Ureter (tissue), 1 donor: ENCODE results near the gene PF4V1. TPM values are rescaled to one million over a fixed set of nuclear protein-coding genes. Genes with fewer than 3 reads are reported as not detected.
"Not testable (repeated sequence)": the region's sequence is repeated elsewhere in the genome, so short reads cannot be mapped to it uniquely, and the experiment has no call there.

Source experiments
- DNase-seq: peaks from one replicate; pipeline ENCODE4 v3.0.0-alpha.2; 2020; ENCODE audit warnings: low spot score
- total RNA-seq: library from RNA; stranded (reverse); gene quantifications from one replicate; pipeline ENCODE4 v1.2.4, GENCODE V29; 2023
- donor health status: DM: yes; HTN: yes; CAD: no.

The PF4V1 gene
- total RNA-seq, 1 donor from 2014 or later, result not detected

- DNase-seq, result no peak
Observed at GRCh38 chr4:73870768-73871167, 17.7 kb downstream of the PF4V1 start.

- no peak for DNase-seq
Observed at GRCh38 chr4:73871511-73872310, 18.6 kb downstream of the PF4V1 start.

GRCh38 chr4:73872316-73873108 lies 19.4 kb downstream of the PF4V1 start:
- DNase-seq, result no peak

- DNase-seq, result no peak
Observed at GRCh38 chr4:73874386-73874785, 21.3 kb downstream of the PF4V1 start.

GRCh38 chr4:73875401-73875800 lies 22.3 kb downstream of the PF4V1 start:
- no peak for DNase-seq

- DNase-seq, result no peak
Observed at GRCh38 chr4:73883306-73883705, 30.2 kb downstream of the PF4V1 start.

- DNase-seq, result no peak
Observed at GRCh38 chr4:73885574-73886267, 32.6 kb downstream of the PF4V1 start.

GRCh38 chr4:73891326-73891725 lies 38.2 kb downstream of the PF4V1 start:
- no peak for DNase-seq

GRCh38 chr4:73891739-73892405 lies 38.8 kb downstream of the PF4V1 start:
- DNase-seq, result no peak

- DNase-seq, result no peak
Observed at GRCh38 chr4:73892966-73893365, 39.9 kb downstream of the PF4V1 start.

GRCh38 chr4:73894001-73894400 lies 40.9 kb downstream of the PF4V1 start:
- no peak for DNase-seq

- no peak for DNase-seq
Observed at GRCh38 chr4:73895201-73896175, 42.4 kb downstream of the PF4V1 start.

GRCh38 chr4:73896416-73896815 lies 43.3 kb downstream of the PF4V1 start:
- DNase-seq, result no peak

- DNase-seq, result no peak
Observed at GRCh38 chr4:73897380-73898136, 44.5 kb downstream of the PF4V1 start.

GRCh38 chr4:73899338-73899737 lies 46.2 kb downstream of the PF4V1 start:
- DNase-seq, result not testable (repeated sequence)

GRCh38 chr4:73901031-73901430 lies 47.9 kb downstream of the PF4V1 start:
- no peak for DNase-seq

GRCh38 chr4:73902038-73902637 lies 49.0 kb downstream of the PF4V1 start:
- no peak for DNase-seq

- DNase-seq, result no peak
Observed at GRCh38 chr4:73902817-73903547, 49.9 kb downstream of the PF4V1 start.
